SK-N-SH (cell line): ENCODE measurements around the gene SPDYE8. TPM values are rescaled to one million over a fixed set of nuclear protein-coding genes. Genes with fewer than 3 reads are reported as not detected.
"Not testable (repeated sequence)": the region's sequence is repeated elsewhere in the genome, so short reads cannot be mapped to it uniquely, and the experiment has no call there.

ENCODE experiments used
- CTCF ChIA-PET: fragments of 300-600, 350-600 bp; formaldehyde crosslinking; extraction: SDS; loops from one replicate; lab custom pipeline; 2021; lab: Yijun Ruan, JAX
- POLR2A ChIA-PET: fragments of 350-600 bp; sonication (Branson Sonifier 250); formaldehyde crosslinking; extraction: SDS; loops from one replicate; lab custom pipeline; 2020; ENCODE audit warnings: antibody characterized with exemption, inconsistent platforms; lab: Yijun Ruan, JAX
- DNase-seq: peaks from one replicate; pipeline ENCODE4 v3.0.0; 2012
- H2AFZ ChIP-seq: fragments of 200-600 bp; sonication (generic); 2 replicates; pipeline ENCODE4 v1.8.1; 2016; ENCODE audit warnings: antibody characterized with exemption, mild to moderate bottlenecking, low read depth
- H3F3A ChIP-seq: fragments of 200-600 bp; sonication (generic); replicated peaks from 2 replicates; pipeline ENCODE3; 2016; ENCODE audit warnings: antibody characterized with exemption, mild to moderate bottlenecking; ENCODE audit not compliant: insufficient read depth
- H3K27ac ChIP-seq, 2 experiments: fragments of 200-500 bp in 1 of 2; fragments of 200-600 bp in 1 of 2; sonication (Bioruptor generic) in 1 of 2; sonication (generic), shearing (Covaris generic) in 1 of 2; 2 replicates each; pipeline versions ENCODE4 v1.5.1 to v1.6.1; 2014 to 2016; ENCODE audit warnings: low read depth in 2 of 2, inconsistent platforms in 1 of 2, low read length in 1 of 2, mild to moderate bottlenecking in 1 of 2, mixed read lengths in 1 of 2
- H3K27me3 ChIP-seq: fragments of 200-600 bp; sonication (generic), shearing (Covaris generic); 2 replicates; pipeline ENCODE4 v1.6.1; 2016; ENCODE audit warnings: mixed run types; ENCODE audit not compliant: insufficient read depth
- H3K36me3 ChIP-seq, 2 experiments: fragments of 200-500 bp in 1 of 2; fragments of 200-600 bp in 1 of 2; sonication (Bioruptor generic) in 1 of 2; sonication (generic) in 1 of 2; replicated peaks in 1 of 2; 2 replicates each; pipeline versions ENCODE3 to v1.5.1; 2014 to 2016; ENCODE audit warnings: low read length in 1 of 2, mild to moderate bottlenecking in 1 of 2; ENCODE audit not compliant: insufficient read depth in 2 of 2, control insufficient read depth in 1 of 2
- H3K4me1 ChIP-seq, 2 experiments: fragments of 200-500 bp in 1 of 2; fragments of 200-600 bp in 1 of 2; sonication (Bioruptor generic) in 1 of 2; sonication (generic), shearing (Covaris generic) in 1 of 2; 2 replicates each; pipeline versions ENCODE4 v1.5.1 to v1.6.1; 2014 to 2016; ENCODE audit warnings: low read depth in 1 of 2, low read length in 1 of 2, mixed run types in 1 of 2; ENCODE audit not compliant: insufficient read depth in 2 of 2, control insufficient read depth in 1 of 2
- H3K4me2 ChIP-seq: fragments of 200-600 bp; sonication (generic), shearing (Covaris generic); 2 replicates; pipeline ENCODE4 v1.6.1; 2017; ENCODE audit warnings: mixed run types
- H3K4me3 ChIP-seq, 2 experiments: fragments of 200-500 bp in 1 of 2; fragments of 200-600 bp in 1 of 2; sonication (Bioruptor generic) in 1 of 2; sonication (generic), shearing (Covaris generic) in 1 of 2; 2 replicates each; pipeline versions ENCODE4 v1.5.1 to v1.8.1; 2014 to 2016; ENCODE audit warnings: low read depth in 2 of 2, inconsistent platforms in 1 of 2, low read length in 1 of 2, mild to moderate bottlenecking in 1 of 2, mixed read lengths in 1 of 2, moderate library complexity in 1 of 2
- H3K79me2 ChIP-seq: fragments of 200-600 bp; sonication (generic); 2 replicates; pipeline ENCODE4 v1.8.1; 2017; ENCODE audit warnings: mild to moderate bottlenecking; ENCODE audit not compliant: insufficient read depth
- H3K9ac ChIP-seq: fragments of 200-600 bp; sonication (generic); 2 replicates; pipeline ENCODE4 v1.6.1; 2017; ENCODE audit warnings: mixed run types
- H3K9me2 ChIP-seq: fragments of 200-600 bp; sonication (generic); 2 replicates; pipeline ENCODE4 v1.6.1; 2017; ENCODE audit warnings: mixed run types
- H3K9me3 ChIP-seq: fragments of 200-600 bp; sonication (generic); 2 replicates; pipeline ENCODE4 v1.6.1; 2017; ENCODE audit warnings: mixed run types, mild to moderate bottlenecking, moderate library complexity
- H4K20me1 ChIP-seq: fragments of 200-600 bp; sonication (generic); 2 replicates; pipeline ENCODE4 v1.6.1; 2017; ENCODE audit warnings: mild to moderate bottlenecking, mixed run types; ENCODE audit not compliant: insufficient read depth
- NRF1 ChIP-seq: IDR thresholded peaks from 2 replicates; pipeline ENCODE4 v1.6.1; 2012; ENCODE audit warnings: low read depth, mild to moderate bottlenecking, low read length
- WGBS: methylation state at CpG from one replicate; pipeline ENCODE4 v1.1.6; 2017; ENCODE audit warnings: low lambda C conversion rate; 5-methylcytosine and 5-hydroxymethylcytosine counted together
- polyA plus RNA-seq, 3 experiments: library from polyadenylated mRNA; depleted of rRNA; stranded (reverse); fragments of >200 nt; gene quantifications; 2 replicates each; pipeline ENCODE4 v1.2.3, GENCODE V29; 2012

Gene SPDYE8
- polyA plus RNA-seq, 1 of the 3 experiments (the other 2 are of a cell fraction) = not detected

- H3K4me2 ChIP-seq, H2AFZ ChIP-seq, H3K9me3 ChIP-seq, CTCF ChIA-PET, H3K4me1 ChIP-seq, H3F3A ChIP-seq, H4K20me1 ChIP-seq, DNase-seq, H3K36me3 ChIP-seq, H3K27me3 ChIP-seq, POLR2A ChIA-PET, H3K9me2 ChIP-seq: not testable (repeated sequence)
- TF ChIP-seq NRF1 = peak; percentile 51
- Histone ChIP-seq H3K27ac (peak overlapping the region; percentile 82 to 83), H3K4me3 (peak overlapping the region; percentile 59 to 74), H3K79me2 (peaks cover 14% of the 10 kb centered on the region), H3K9ac (peak overlapping the region; percentile 82; the same call in 1 of the 2 replicates)
- under 1% methylated on average over 17 of the region's 30 CpGs for WGBS
These were observed 24.2 kb downstream of the SPDYE8 start for GRCh38 chr7:73005356-73005692.

DNA sequence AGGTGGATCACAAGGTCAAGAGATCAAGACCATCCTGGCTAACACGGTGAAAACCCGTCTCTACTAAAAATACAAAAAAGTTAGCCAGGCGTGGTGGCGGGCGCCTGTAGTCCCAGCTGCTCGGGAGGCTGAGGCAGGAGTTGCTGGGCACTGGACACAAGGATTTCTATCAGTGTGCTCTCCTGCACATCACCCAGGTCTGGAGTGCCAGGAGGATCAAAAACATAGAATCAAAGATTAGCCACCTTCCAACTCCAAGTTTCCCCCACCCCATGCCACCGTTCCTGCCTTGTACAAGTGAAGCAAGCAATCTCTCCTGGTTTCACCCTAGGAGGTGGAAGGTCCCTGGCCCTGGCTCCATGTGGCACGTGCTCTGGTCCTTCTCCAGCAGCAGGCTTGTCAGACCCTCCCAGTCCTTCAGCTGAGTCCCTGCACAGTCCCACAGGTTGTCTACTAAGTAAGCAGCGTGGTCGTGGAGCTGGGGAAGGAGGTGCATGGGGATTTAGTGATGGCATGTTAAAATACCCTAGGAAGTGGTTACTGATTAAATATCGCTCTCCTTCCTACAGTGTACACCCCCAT lies 31.6 kb downstream of the SPDYE8 start:
- CTCF ChIA-PET, H4K20me1 ChIP-seq, H3K79me2 ChIP-seq, H3K4me3 ChIP-seq, H3K9ac ChIP-seq, H3K27ac ChIP-seq, DNase-seq, H3K4me1 ChIP-seq, H3K9me2 ChIP-seq, H3F3A ChIP-seq, H3K4me2 ChIP-seq, H3K27me3 ChIP-seq, POLR2A ChIA-PET, H2AFZ ChIP-seq, H3K36me3 ChIP-seq, H3K9me3 ChIP-seq: not testable (repeated sequence)
- no CpG with 5 or more reads among the region's 11 CpGs for WGBS

DNA sequence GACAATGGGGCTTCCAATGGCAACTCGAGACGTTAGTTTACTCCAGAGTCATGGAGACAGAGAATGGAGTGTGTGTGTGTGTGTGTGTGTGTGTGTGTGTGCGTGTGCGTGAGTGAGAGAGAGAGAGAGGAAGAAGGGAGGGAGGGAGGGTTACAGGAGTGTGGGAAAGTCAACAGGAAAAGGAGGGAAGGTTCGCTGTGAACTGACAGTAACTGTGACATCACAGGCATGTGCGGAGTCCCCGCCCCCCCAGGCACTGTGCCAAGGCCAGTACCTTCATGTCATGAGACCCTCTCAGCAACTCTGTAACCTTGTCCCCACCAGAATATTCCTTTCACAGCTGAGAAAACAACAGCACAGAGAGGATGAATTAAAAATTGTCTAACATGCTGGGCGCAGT lies 32.1 kb downstream of the SPDYE8 start:
- 78% methylated on average over 5 of the region's 8 CpGs for WGBS
- H3K27ac ChIP-seq, H2AFZ ChIP-seq, CTCF ChIA-PET, H4K20me1 ChIP-seq, POLR2A ChIA-PET, H3K4me2 ChIP-seq, H3K4me1 ChIP-seq, H3K9ac ChIP-seq, H3K36me3 ChIP-seq, H3K79me2 ChIP-seq, H3K27me3 ChIP-seq, H3F3A ChIP-seq, H3K9me2 ChIP-seq, H3K9me3 ChIP-seq, H3K4me3 ChIP-seq, DNase-seq: not testable (repeated sequence)

GRCh38 chr7:72995484-72995883 lies 34.1 kb downstream of the SPDYE8 start:
- H3K4me2 ChIP-seq, H2AFZ ChIP-seq, H3F3A ChIP-seq, H3K36me3 ChIP-seq, CTCF ChIA-PET, H3K9ac ChIP-seq, H4K20me1 ChIP-seq, H3K9me2 ChIP-seq, H3K4me3 ChIP-seq, H3K9me3 ChIP-seq, H3K79me2 ChIP-seq, DNase-seq, POLR2A ChIA-PET, H3K27me3 ChIP-seq, H3K27ac ChIP-seq, H3K4me1 ChIP-seq: not testable (repeated sequence)
- WGBS = 98% methylated on average over 6 of the region's 8 CpGs

- H2AFZ ChIP-seq, H3K36me3 ChIP-seq, H4K20me1 ChIP-seq, H3K9me3 ChIP-seq, POLR2A ChIA-PET, H3K27me3 ChIP-seq, H3K4me3 ChIP-seq, CTCF ChIA-PET, H3K9ac ChIP-seq, H3K27ac ChIP-seq, H3K4me1 ChIP-seq, H3K79me2 ChIP-seq, DNase-seq, H3K4me2 ChIP-seq, H3F3A ChIP-seq, H3K9me2 ChIP-seq: not testable (repeated sequence)
- WGBS = 79% methylated on average over 11 of the region's 14 CpGs
These were observed 39.2 kb downstream of the SPDYE8 start for GRCh38 chr7:72990146-72990913.

GRCh38 chr7:72982084-72982483 lies 47.5 kb downstream of the SPDYE8 start:
- H3F3A ChIP-seq, H3K36me3 ChIP-seq, H3K9ac ChIP-seq, DNase-seq, H3K27ac ChIP-seq, H3K4me3 ChIP-seq, POLR2A ChIA-PET, H3K9me2 ChIP-seq, H4K20me1 ChIP-seq, H3K4me1 ChIP-seq, CTCF ChIA-PET, H3K9me3 ChIP-seq, H3K79me2 ChIP-seq, H3K27me3 ChIP-seq, H2AFZ ChIP-seq, H3K4me2 ChIP-seq: not testable (repeated sequence)
- WGBS = 94% methylated on average over 10 of the region's 11 CpGs
